HEK293 (cell line): ENCODE results near the gene ZMPSTE24.

Source experiments
- GLIS1 ChIP-seq: fragments of 450-650 bp; formaldehyde crosslinking; IDR thresholded peaks from 2 replicates; pipeline ENCODE4 v1.5.1; 2016; ENCODE audit warnings: missing biosample characterization, missing genetic modification characterization
- MZF1 ChIP-seq: fragments of 450-650 bp; formaldehyde crosslinking; IDR thresholded peaks from 2 replicates; pipeline ENCODE4 v1.5.1; 2017; ENCODE audit warnings: missing biosample characterization, missing genetic modification characterization, borderline replicate concordance
- REST ChIP-seq: fragments of 450-650 bp; formaldehyde crosslinking; IDR thresholded peaks from 2 replicates; pipeline ENCODE4 v1.5.1; 2016; ENCODE audit warnings: missing biosample characterization, missing genetic modification characterization
- TSHZ1 ChIP-seq: fragments of 450-650 bp; formaldehyde crosslinking; IDR thresholded peaks from 2 replicates; pipeline ENCODE4 v1.5.1; 2016; ENCODE audit warnings: missing biosample characterization, missing genetic modification characterization, borderline replicate concordance
- YY1 ChIP-seq: fragments of 450-650 bp; formaldehyde crosslinking; IDR thresholded peaks from 2 replicates; pipeline ENCODE4 v1.5.1; 2018; ENCODE audit warnings: missing biosample characterization, missing genetic modification characterization
- ZNF133 ChIP-seq: fragments of 450-650 bp; formaldehyde crosslinking; IDR thresholded peaks from 2 replicates; pipeline ENCODE4 v1.5.1; 2016; ENCODE audit warnings: missing biosample characterization, missing genetic modification characterization
- ZNF24 ChIP-seq: fragments of 450-650 bp; formaldehyde crosslinking; IDR thresholded peaks from 2 replicates; pipeline ENCODE4 v1.5.1; 2016; ENCODE audit warnings: missing biosample characterization, missing genetic modification characterization
- ZNF274 ChIP-seq, 2 experiments: fragments of 200-500 bp in 1 of 2; fragments of 450-650 bp in 1 of 2; sonication (Bioruptor generic) in 1 of 2; formaldehyde crosslinking in 1 of 2; IDR thresholded peaks; 2 replicates each; pipeline versions ENCODE4 v1.5.1 to v1.6.1; 2014 to 2016; ENCODE audit warnings: borderline replicate concordance in 1 of 2, inconsistent platforms in 1 of 2, low read length in 1 of 2, missing biosample characterization in 1 of 2, missing genetic modification characterization in 1 of 2
- ZNF366 ChIP-seq: fragments of 450-650 bp; formaldehyde crosslinking; conservative IDR thresholded peaks from 2 replicates; pipeline ENCODE4 v1.5.1; 2016; ENCODE audit warnings: missing biosample characterization, missing genetic modification characterization
- ZNF555 ChIP-seq: fragments of 450-650 bp; formaldehyde crosslinking; conservative IDR thresholded peaks from 2 replicates; pipeline ENCODE4 v1.5.1; 2017; ENCODE audit warnings: missing biosample characterization, mild to moderate bottlenecking, missing genetic modification characterization, inconsistent platforms
- ZNF610 ChIP-seq: fragments of 450-650 bp; formaldehyde crosslinking; IDR thresholded peaks from 2 replicates; pipeline ENCODE4 v1.5.1; 2016; ENCODE audit warnings: missing biosample characterization, missing genetic modification characterization, borderline replicate concordance
- TF ChIP-seq, protein P1 (sequence below): fragments of 450-650 bp; formaldehyde crosslinking; IDR thresholded peaks from 2 replicates; pipeline ENCODE4 v1.5.1; 2016; ENCODE audit warnings: missing biosample characterization, missing genetic modification characterization
- TF ChIP-seq, protein P2 (sequence below): fragments of 450-650 bp; formaldehyde crosslinking; IDR thresholded peaks from 2 replicates; pipeline ENCODE4 v1.5.1; 2016; ENCODE audit warnings: missing biosample characterization, missing genetic modification characterization
- TF ChIP-seq, protein P3 (sequence below): fragments of 450-650 bp; formaldehyde crosslinking; conservative IDR thresholded peaks from 2 replicates; pipeline ENCODE4 v1.5.1; 2016; ENCODE audit warnings: low read depth, missing biosample characterization, missing genetic modification characterization

DNA sequence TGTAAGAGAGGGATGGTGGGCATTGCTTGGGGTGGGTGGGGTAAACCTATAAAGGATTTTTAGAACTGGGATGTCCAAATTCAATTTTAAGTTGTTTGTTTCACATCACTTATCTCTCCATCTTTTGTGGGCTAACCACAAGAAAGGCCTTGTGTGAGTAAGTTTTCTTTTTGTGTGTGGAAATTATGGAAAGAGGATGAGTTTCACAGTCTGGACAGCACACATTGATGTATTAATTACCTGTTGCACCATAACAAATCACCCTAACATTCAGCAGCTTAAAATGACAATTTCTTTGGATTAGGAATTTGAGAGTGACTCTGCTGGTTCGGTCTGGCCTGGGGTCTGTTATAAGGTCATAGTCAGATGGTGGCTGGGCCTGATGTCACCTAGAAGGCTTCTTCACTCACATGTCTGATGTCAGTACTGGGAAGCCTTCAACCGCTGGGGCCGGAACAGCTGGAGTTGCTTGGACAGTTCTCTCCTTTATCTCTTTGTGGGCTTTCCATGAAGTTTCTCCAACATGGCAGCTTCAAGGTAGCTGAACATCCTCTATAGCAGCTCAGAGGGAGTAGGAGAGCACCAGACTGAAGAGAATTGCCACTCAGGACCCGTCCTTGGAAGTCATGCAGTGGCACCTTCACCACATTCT lies 61.1 kb downstream of the ZMPSTE24 start:
- TF ChIP-seq ZNF274 (IDR thresholded peaks at IDR 0.05; ENCODE audit: low read length) (no peak), ZNF274 (tag by site-specific recombination; IDR thresholded peaks at IDR 0.05; ENCODE audit: borderline replicate concordance) (no peak), YY1 (tag by site-specific recombination) (no peak), ZNF133 (no peak), TSHZ1 (tag by site-specific recombination) (no peak), ZNF366 (tag by site-specific recombination) (no peak), GLIS1 (tag by site-specific recombination) (no peak), ZNF610 (tag by site-specific recombination) (no peak), ZNF555 (tag by site-specific recombination) (no peak), REST (tag by site-specific recombination) (no peak), MZF1 (tag by site-specific recombination) (no peak), ZNF24 (tag by site-specific recombination) (no peak)
- TF ChIP-seq, protein P1, sequence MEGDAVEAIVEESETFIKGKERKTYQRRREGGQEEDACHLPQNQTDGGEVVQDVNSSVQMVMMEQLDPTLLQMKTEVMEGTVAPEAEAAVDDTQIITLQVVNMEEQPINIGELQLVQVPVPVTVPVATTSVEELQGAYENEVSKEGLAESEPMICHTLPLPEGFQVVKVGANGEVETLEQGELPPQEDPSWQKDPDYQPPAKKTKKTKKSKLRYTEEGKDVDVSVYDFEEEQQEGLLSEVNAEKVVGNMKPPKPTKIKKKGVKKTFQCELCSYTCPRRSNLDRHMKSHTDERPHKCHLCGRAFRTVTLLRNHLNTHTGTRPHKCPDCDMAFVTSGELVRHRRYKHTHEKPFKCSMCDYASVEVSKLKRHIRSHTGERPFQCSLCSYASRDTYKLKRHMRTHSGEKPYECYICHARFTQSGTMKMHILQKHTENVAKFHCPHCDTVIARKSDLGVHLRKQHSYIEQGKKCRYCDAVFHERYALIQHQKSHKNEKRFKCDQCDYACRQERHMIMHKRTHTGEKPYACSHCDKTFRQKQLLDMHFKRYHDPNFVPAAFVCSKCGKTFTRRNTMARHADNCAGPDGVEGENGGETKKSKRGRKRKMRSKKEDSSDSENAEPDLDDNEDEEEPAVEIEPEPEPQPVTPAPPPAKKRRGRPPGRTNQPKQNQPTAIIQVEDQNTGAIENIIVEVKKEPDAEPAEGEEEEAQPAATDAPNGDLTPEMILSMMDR (tag by site-specific recombination) = no peak
- TF ChIP-seq, protein P2, sequence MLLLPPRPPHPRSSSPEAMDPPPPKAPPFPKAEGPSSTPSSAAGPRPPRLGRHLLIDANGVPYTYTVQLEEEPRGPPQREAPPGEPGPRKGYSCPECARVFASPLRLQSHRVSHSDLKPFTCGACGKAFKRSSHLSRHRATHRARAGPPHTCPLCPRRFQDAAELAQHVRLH = no peak
- TF ChIP-seq, protein P3, sequence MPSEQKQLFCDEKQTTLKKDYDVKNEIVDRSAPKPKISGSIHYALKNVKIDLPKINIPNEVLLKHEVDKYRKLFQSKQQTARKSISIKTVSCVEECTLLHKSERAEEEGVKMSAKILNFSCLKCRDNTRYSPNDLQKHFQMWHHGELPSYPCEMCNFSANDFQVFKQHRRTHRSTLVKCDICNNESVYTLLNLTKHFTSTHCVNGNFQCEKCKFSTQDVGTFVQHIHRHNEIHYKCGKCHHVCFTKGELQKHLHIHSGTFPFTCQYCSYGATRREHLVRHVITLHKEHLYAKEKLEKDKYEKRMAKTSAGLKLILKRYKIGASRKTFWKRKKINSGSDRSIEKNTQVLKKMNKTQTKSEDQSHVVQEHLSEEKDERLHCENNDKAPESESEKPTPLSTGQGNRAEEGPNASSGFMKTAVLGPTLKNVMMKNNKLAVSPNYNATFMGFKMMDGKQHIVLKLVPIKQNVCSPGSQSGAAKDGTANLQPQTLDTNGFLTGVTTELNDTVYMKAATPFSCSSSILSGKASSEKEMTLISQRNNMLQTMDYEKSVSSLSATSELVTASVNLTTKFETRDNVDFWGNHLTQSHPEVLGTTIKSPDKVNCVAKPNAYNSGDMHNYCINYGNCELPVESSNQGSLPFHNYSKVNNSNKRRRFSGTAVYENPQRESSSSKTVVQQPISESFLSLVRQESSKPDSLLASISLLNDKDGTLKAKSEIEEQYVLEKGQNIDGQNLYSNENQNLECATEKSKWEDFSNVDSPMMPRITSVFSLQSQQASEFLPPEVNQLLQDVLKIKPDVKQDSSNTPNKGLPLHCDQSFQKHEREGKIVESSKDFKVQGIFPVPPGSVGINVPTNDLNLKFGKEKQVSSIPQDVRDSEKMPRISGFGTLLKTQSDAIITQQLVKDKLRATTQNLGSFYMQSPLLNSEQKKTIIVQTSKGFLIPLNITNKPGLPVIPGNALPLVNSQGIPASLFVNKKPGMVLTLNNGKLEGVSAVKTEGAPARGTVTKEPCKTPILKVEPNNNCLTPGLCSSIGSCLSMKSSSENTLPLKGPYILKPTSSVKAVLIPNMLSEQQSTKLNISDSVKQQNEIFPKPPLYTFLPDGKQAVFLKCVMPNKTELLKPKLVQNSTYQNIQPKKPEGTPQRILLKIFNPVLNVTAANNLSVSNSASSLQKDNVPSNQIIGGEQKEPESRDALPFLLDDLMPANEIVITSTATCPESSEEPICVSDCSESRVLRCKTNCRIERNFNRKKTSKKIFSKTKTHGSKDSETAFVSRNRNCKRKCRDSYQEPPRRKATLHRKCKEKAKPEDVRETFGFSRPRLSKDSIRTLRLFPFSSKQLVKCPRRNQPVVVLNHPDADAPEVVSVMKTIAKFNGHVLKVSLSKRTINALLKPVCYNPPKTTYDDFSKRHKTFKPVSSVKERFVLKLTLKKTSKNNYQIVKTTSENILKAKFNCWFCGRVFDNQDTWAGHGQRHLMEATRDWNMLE (tag by site-specific recombination) = no peak
